Fibroblast of lung (primary cell): ENCODE results near the gene TACC2. TPM values are rescaled to one million over a fixed set of nuclear protein-coding genes. Genes with fewer than 3 reads are reported as not detected.

Experiments
- DNase-seq, 2 donors: peaks; one replicate each; pipeline versions ENCODE4 v3.0.0 to v3.0.0-alpha.2; 2010; ENCODE audit warnings: low read depth in 2 of 2
- H2AFZ ChIP-seq: 2 replicates; pipeline ENCODE4 v1.5.1; 2012; ENCODE audit warnings: low read length, control low read depth, inconsistent platforms
- H3K27ac ChIP-seq: 2 replicates; pipeline ENCODE4 v1.5.1; 2011; ENCODE audit warnings: low read length, control low read depth; ENCODE audit not compliant: insufficient read depth
- H3K27me3 ChIP-seq: 2 replicates; pipeline ENCODE4 v1.5.1; 2011; ENCODE audit warnings: mild to moderate bottlenecking, low read length; ENCODE audit not compliant: control insufficient read depth, insufficient read depth
- H3K36me3 ChIP-seq: 2 replicates; pipeline ENCODE4 v1.5.1; 2011; ENCODE audit warnings: low read length; ENCODE audit not compliant: control insufficient read depth, insufficient read depth
- H3K4me1 ChIP-seq: 2 replicates; pipeline ENCODE4 v1.5.1; 2011; ENCODE audit warnings: low read length; ENCODE audit not compliant: control insufficient read depth, insufficient read depth; ENCODE audit errors: extremely low read depth
- H3K4me2 ChIP-seq: 2 replicates; pipeline ENCODE4 v1.5.1; 2011; ENCODE audit warnings: low read length, control low read depth; ENCODE audit not compliant: insufficient read depth; ENCODE audit errors: extremely low read depth
- H3K4me3 ChIP-seq, 4 experiments: fragments of 200-600 bp in 1 of 4; sonication (generic) in 1 of 4; replicated peaks in 1 of 4; 2 replicates each; pipeline ENCODE4 v1.5.1; 2011 to 2016; ENCODE audit warnings: low read length in 4 of 4, low read depth in 3 of 4, mild to moderate bottlenecking in 3 of 4, control low read depth in 2 of 4, inconsistent platforms in 1 of 4, mixed read lengths in 1 of 4; ENCODE audit not compliant: insufficient read depth in 1 of 4; ENCODE audit errors: control extremely low read depth in 1 of 4
- H3K79me2 ChIP-seq: 2 replicates; pipeline ENCODE4 v1.5.1; 2012; ENCODE audit warnings: mild to moderate bottlenecking, low read length, inconsistent platforms; ENCODE audit not compliant: control insufficient read depth, insufficient read depth
- H3K9ac ChIP-seq: 2 replicates; pipeline ENCODE4 v1.5.1; 2011; ENCODE audit warnings: mild to moderate bottlenecking, low read length, control low read depth; ENCODE audit not compliant: insufficient read depth
- H3K9me3 ChIP-seq: 2 replicates; pipeline ENCODE4 v1.5.1; 2012; ENCODE audit warnings: low read depth, low read length; ENCODE audit not compliant: control insufficient read depth, insufficient read depth
- H4K20me1 ChIP-seq: 2 replicates; pipeline ENCODE4 v1.5.1; 2011; ENCODE audit warnings: low read length; ENCODE audit not compliant: control insufficient read depth, insufficient read depth; ENCODE audit errors: extremely low read depth
- EZH2 ChIP-seq: IDR thresholded peaks from 2 replicates; pipeline ENCODE4 v1.5.1; 2012; ENCODE audit warnings: low read length, control low read depth, mild to moderate bottlenecking; ENCODE audit errors: missing control alignments
- polyA plus RNA-seq, 2 donors: library from polyadenylated mRNA; depleted of rRNA in 1 of 2; stranded (reverse) in 1 of 2; unstranded in 1 of 2; fragments of >200 nt; gene quantifications; 2 replicates each; pipeline ENCODE4 v1.2.1, GENCODE V29; 2011 to 2012; ENCODE audit warnings: missing spikeins in 1 of 2
- total RNA-seq: library from RNA; depleted of rRNA; stranded (reverse); fragments of >200 nt; gene quantifications from 2 replicates; pipeline ENCODE4 v1.2.1, GENCODE V29; 2014
- TF ChIP-seq, protein P1 (sequence below), 2 donors: IDR thresholded peaks in 1 of 2; conservative IDR thresholded peaks in 1 of 2; 1 replicate in 1 of 2; 2 replicates in 1 of 2; pipeline ENCODE4 v1.5.1; 2011 to 2012; ENCODE audit warnings: low read length in 2 of 2, control low read depth in 1 of 2, inconsistent platforms in 1 of 2, low read depth in 1 of 2, mild to moderate bottlenecking in 1 of 2

The TACC2 gene
- total and polyA plus RNA-seq, 2 donors (not counting 1 experiment from before 2014, with no cell fraction given): 7.6 to 13.0 TPM

DNA sequence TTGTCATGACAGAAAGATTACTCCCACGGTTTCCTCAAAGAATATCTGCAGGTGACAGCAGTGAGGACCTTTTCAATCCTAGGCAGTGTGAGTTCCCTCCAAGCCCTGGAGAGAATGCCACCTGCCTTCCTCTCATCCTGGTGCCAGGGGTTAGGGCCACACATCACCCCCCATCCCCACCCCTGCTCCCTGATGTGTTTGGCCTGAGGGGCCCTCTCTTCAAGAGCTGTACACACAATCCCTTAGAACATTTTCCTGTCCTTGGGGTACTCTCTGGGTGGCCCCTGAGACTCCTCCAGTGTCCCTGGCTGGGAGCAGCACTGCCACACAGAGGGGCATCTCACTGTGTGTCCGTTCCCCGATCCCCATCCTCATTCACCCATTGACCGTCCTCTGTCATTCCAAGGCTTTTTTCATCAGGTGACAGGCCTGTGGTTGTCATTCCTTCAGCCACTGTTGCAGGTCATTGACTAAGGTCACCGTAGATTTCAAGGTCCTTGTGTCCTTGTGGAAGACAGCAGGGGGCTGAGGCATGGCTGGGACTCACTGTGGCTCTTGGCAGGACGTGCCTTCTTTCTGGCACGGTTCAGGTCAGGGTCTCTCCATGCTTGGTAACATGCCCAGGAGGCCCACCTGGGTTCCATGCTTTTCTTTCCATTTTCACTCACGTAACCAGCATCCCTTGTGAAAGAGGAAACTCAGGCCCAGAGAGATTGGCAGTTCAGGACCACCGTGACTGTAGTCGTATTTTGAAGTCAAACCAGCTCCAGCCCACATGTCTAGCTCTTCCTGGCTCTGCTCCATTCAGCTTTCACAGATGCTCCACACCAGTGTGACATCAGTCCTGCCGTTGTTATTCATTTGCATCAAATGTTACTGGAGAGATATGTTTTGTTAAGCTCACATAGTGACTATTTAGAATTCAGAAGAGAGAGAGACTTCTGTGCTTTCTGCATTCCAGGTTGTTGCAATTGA is 255.3 kb downstream of the TACC2 start:
- DNase-seq: no peak
- H3K27me3 ChIP-seq: no peaks in the 10 kb centered on the region
- no peak overlapping the region for H3K4me2 ChIP-seq
- no peaks in the 10 kb centered on the region for H3K79me2 ChIP-seq
- H3K4me3 ChIP-seq: no peak overlapping the region
- no peaks in the 10 kb centered on the region for H4K20me1 ChIP-seq
- no peaks in the 10 kb centered on the region for H3K4me1 ChIP-seq
- H3K9ac ChIP-seq: no peak overlapping the region
- peaks cover 2% of the 10 kb centered on the region for H3K36me3 ChIP-seq
- TF ChIP-seq, protein P1, sequence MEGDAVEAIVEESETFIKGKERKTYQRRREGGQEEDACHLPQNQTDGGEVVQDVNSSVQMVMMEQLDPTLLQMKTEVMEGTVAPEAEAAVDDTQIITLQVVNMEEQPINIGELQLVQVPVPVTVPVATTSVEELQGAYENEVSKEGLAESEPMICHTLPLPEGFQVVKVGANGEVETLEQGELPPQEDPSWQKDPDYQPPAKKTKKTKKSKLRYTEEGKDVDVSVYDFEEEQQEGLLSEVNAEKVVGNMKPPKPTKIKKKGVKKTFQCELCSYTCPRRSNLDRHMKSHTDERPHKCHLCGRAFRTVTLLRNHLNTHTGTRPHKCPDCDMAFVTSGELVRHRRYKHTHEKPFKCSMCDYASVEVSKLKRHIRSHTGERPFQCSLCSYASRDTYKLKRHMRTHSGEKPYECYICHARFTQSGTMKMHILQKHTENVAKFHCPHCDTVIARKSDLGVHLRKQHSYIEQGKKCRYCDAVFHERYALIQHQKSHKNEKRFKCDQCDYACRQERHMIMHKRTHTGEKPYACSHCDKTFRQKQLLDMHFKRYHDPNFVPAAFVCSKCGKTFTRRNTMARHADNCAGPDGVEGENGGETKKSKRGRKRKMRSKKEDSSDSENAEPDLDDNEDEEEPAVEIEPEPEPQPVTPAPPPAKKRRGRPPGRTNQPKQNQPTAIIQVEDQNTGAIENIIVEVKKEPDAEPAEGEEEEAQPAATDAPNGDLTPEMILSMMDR (conservative IDR thresholded peaks at IDR 0.05 in 1 of 2, IDR thresholded peaks at IDR 0.05 in 1 of 2; ENCODE audit: low read depth in 1 of 2, low read length in 2 of 2): no peak
- TF ChIP-seq EZH2: no peak
- no peak overlapping the region for H2AFZ ChIP-seq
- no peaks in the 10 kb centered on the region for H3K9me3 ChIP-seq
- H3K27ac ChIP-seq: no peak overlapping the region

DNA sequence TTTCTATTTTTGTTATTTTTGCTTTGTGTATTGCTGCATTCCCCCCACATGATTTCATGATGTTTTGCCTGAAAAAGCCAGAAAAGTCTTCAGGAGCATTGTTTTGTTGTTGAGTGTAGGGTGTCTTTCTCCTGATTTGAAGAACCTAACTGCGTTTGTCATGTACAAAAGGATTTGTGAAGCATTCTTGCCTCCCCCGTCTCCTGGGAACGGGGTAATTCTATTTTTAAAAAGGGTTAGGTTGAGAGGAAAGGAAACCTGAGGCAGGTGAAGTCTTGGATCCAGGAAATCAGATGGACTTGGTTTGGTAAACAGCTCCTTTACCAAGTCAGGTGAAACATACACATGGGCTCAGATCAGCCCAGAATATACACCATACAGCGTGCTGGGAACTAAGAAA is 256.2 kb downstream of the TACC2 start:
- Histone ChIP-seq H3K4me3 (no peak overlapping the region), H3K36me3 (peaks cover 2% of the 10 kb centered on the region), H3K27me3 (no peaks in the 10 kb centered on the region), H3K9ac (no peak overlapping the region), H2AFZ (no peak overlapping the region), H3K4me2 (no peak overlapping the region), H3K9me3 (no peaks in the 10 kb centered on the region), H3K4me1 (no peaks in the 10 kb centered on the region), H3K79me2 (no peaks in the 10 kb centered on the region), H4K20me1 (no peaks in the 10 kb centered on the region), H3K27ac (no peak overlapping the region)
- DNase-seq: no peak
- TF ChIP-seq EZH2: no peak
- TF ChIP-seq, protein P1 (conservative IDR thresholded peaks at IDR 0.05 in 1 of 2, IDR thresholded peaks at IDR 0.05 in 1 of 2; ENCODE audit: low read depth in 1 of 2, low read length in 2 of 2): no peak

DNA sequence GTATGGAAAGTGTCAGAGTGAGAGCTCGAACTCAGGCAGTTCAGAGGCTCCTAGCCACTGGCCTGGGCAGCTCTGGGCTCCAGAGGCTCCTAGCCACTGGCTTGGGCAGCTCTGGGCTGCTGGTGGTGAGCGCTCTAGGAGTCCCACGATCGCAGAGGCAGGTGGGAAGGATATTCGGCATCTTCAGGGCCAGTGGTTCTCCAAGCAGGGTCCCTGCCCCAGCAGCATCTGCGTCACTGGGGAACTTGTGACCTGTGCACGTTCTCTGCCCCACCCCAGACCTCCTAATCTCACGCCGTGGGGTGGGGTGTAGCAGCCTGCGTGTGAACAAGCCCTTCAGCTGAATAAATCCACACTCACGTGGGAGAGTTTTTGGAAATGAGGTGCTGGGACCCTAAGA is 256.9 kb downstream of the TACC2 start:
- no peaks in the 10 kb centered on the region for H3K27me3 ChIP-seq
- H3K9me3 ChIP-seq: no peaks in the 10 kb centered on the region
- no peak overlapping the region for H3K4me3 ChIP-seq
- peaks cover 2% of the 10 kb centered on the region for H3K36me3 ChIP-seq
- no peaks in the 10 kb centered on the region for H3K4me1 ChIP-seq
- H4K20me1 ChIP-seq: no peaks in the 10 kb centered on the region
- H3K4me2 ChIP-seq: no peak overlapping the region
- no peak overlapping the region for H3K9ac ChIP-seq
- DNase-seq: no peak
- H3K79me2 ChIP-seq: no peaks in the 10 kb centered on the region
- no peak overlapping the region for H2AFZ ChIP-seq
- TF ChIP-seq, protein P1 (conservative IDR thresholded peaks at IDR 0.05 in 1 of 2, IDR thresholded peaks at IDR 0.05 in 1 of 2; ENCODE audit: low read depth in 1 of 2, low read length in 2 of 2): no peak
- no peak for TF ChIP-seq EZH2
- no peak overlapping the region for H3K27ac ChIP-seq
